Activated CD4-positive, alpha-beta T cell treated with anti-CD3 and anti-CD28 coated beads for 24 hours (primary cell): ENCODE measurements around the gene SH3BP5.

Experiments used
- DNase-seq, 2 donors: peaks; one replicate each; pipeline ENCODE4 v3.0.0-alpha.2; 2020; ENCODE audit warnings: low read depth in 2 of 2

SH3BP5 gene

DNA sequence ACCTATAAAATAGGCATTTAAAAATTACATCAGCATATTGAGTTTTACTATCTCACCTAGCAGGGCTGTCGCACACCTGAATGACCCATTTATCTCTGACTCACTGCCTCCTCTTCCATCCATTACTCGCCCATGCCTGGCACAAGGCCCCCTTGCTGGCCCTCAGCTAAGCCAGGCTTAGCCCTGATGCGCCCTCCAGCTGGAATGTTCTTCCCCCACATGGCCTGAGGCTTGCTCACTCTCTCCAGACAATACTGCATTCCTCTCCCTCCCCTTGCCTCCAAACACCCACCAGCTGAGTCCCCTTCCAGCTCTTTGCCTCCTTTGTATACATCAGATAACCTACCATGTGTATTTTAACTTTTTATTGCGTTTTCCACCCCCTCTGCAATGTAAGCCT, 7.2 kb downstream of the SH3BP5 start:
- DNase-seq = no peak

DNA sequence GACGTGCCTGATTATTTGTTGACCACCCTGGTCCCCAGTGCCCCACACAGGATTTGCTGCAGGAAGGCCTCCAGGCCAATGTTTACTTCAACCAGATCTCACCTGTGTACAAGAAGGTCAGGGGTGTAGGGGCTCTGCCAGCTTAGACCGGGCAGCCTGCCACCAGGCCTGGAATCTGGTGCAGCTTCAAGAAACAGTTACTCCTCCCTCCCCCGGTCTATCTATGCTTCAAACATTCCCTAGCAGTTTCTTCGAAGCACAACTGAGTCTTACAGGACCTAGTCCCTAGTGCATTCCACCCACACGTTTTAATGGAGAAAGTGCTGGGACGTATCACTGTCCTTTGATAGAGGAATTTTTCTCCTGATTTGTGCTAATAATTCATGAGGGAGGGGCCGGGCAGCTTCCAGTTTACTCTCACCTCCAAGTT, 8.0 kb downstream of the SH3BP5 start:
- DNase-seq = no peak

DNA sequence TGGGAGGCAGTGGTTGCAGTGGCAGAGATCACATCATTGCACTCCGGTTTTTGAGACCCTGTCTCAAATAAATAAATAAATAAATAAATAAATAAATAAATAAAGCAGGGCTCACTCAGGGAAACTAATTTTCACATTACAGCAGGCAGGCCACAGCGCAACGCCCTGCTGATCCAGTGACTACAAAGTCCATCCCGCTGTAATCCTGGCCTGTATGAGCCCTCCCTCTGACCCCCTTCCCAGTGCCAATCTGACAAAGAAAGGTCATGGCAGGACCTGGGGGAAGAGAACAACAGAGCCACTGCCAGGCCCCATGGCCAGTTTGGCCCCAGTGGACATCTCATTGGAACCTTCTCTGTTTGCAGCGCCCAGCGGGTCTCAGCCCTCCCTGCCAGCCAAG, 9.3 kb downstream of the SH3BP5 start:
- DNase-seq = no peak

DNA sequence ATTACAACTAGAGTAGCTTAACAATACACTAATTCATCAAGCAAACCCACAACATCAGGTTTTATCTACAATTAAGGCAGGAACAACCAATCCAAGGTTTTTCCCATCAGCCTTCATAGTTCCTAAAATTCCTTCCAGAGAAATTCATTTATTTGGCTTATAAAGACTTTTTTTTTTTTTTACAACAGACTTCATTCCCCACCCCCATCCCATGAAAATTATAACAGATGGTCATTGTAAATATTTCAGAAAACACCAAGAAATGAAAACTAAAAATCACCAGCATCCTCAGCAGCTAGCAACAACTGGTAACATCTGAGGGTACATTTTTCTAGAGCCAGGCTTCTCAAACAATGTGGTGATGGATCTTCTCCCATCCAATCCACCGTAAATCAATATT, 11.0 kb downstream of the SH3BP5 start:
- DNase-seq = no peak

DNA sequence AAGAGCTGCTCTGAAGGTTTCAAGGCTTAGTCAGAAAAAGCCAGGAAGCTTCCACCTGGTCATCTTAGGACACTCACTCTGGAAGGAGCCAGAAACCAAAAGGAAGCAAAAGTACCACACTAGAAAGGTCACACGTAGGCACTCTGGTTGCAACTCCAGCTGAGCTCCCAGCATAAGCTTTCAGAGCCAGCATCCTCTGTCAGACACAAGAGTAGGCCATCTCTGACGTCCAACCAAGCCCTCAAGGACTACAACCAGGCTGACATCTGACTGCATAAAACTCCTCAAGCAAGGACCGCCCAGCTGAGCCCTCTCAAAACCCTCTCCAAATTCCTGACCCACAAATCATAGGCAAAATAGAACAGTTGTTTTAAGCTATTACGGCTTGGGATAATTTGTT, 12.8 kb downstream of the SH3BP5 start:
- DNase-seq = no peak

DNA sequence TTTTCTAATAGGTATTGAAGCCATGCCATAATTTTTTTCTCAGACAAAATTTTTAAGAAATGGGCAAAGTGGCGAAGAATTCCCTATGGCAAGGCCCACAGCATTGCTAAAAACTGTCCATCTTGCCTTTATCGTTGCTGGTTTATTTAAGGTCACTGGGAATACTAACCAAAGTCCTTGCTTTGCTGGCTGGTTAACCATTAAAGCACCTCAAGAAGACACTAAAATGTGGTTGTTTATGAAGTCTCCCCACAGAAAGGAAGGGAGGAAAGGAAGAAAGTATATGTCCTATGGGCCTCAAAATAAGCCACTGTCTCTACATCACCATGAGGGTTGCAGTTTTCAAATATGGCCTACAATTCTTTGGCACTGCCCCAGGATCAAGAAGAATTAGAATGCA, 13.2 kb downstream of the SH3BP5 start:
- DNase-seq = no peak

DNA sequence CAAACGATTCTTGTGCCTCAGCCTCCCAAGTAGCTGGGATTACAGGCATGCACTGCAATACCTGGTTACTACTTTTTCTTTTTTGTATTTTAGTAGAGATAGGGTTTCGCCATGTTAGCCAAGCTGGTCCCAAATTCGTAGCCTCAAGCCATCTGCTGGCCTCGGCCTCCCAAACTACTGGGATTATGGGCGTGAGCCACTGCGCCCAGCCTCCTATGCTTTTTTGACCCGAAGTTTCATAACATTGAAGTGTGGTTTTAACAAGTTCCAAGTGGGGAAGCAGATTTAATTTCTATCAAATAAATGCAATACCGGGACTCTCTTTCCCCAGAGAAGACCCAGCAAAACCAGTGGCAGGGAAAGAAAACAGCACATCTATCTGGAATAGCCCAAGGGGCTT, 13.7 kb downstream of the SH3BP5 start:
- no peak for DNase-seq

DNA sequence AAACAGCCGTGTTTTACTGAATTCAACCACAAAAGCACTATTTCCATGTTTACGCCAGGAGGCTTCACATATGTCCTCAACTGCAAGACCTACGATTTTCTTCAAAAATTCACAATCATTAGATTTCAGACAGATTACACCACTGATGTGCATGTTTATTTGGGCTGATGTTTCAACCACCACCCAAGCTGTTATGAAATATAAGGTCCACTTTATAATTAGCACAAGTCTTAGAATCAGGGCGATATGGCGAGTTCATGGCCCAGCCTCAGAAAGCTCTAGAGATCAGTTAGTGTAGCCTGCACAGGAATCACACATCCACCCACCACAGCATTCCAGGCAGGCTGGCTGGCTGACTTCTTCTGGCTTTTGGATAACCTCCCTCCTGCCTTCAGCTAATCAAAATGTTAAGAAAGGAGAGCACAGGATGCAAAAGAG, 15.4 kb downstream of the SH3BP5 start:
- no peak for DNase-seq

DNA sequence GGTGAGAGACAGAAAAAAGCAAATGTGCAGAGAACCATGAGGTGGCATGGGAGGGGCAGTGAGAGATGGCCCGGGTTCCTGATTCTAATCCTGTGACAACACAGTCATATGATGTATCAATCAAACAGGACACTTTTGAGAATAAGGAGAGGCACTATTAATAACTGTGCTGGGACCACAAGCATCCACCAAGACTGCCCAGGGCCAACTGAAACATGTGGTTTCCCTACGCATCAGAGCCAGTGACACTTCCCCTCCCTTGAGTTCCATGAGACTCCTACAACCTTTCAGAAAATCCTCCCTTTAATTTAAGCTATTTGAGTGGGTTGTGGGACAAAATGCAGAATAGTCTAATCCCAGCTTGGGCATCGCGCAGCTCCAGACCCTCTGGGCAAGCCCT, 17.4 kb downstream of the SH3BP5 start:
- DNase-seq = no peak

DNA sequence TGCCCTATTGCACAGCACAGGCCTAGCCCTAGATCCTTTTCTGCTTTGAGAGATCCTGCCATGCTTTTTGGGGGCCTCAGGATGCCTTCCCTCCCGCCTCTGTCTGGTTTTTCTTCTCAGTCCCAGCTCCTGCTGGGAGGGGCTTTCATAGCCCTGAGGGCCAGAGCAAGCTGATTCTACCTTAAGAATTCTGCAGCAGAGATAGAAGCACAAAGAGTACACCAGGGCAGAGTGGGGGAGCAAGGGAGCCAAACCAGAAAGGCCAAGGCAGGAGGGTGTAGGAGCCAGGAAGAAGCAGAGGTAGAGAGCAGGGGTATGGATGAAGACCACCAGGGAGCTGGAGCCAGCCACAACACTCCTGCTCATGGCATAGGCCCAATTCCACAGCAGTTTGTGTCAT, 18.1 kb downstream of the SH3BP5 start:
- no peak for DNase-seq

DNA sequence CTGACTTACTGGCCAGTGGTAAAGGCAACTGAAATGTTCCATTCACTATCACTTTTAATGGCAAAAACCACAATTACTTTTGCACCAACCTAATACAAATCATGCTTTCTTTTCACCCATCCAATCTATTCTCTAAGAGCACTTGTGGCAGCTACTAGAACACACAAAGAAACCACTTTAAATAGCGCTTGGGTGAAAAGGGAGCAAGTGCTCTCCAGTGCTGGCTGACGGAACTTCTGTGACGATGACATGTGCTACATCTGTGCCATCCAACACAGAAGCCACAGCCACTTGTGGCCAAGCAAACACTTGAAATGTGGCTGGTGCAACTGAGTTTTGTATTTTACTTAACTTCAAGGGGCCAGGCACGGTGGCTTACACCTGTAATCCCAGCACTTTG, 18.9 kb downstream of the SH3BP5 start:
- no peak for DNase-seq

DNA sequence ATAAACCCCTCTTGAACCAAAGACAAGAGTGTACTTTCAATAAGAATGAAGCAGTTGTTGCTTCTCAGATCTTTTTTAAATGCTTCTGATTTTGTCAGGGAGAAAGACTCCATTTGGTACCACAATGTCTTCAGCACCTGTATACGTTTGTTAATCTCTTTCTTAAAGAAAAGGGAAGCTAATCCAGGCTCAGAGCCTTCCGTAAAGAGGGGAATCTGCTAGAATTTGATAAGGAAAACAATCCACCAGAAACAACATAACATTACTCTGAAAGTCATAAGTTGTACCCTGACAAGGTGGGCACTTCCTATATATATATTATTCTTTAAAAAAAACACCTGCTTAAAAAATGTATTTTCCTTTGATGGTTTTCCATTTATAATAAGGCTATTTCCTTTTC, 19.8 kb downstream of the SH3BP5 start:
- no peak for DNase-seq

DNA sequence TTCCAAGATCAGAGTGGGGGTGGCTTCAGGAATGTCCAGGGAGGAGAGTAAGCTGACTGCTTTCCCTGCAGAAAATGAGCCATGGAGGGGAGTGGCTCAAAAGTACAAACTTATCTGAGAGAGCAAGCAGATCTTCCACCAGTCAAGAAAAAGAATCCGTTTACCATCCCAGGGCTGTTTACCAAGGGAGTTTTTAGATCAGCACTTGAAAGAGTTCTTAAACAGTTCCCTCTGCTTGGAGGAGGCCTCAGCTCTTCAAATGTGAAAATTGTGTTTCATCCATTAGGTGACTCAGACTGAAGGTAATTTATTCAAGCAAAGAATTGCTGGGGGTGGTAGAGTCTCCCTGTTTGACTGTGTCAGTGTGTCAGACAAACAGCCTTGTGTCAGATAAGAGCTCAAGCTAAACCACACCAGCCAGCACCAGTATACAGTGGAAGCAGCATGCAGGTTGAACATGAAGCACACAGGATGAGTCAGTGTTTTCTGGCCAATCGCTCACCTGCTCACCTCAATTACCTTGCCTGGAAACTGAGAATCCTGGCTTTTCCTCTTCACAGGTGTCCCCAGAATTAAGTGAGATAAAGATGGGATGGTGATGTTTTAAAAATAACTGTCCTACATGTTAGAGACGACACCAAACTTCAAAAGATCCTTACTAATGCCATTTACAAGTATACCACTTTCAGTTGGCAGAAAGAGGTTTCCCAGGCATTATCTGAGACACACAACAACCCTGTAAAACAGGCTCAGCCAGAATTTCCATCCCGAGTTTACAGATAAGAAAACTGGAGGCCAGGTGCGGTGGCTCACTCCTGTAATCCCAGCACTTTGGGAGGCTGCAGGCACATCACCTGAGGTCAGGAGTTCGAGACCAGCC, 21.7 kb downstream of the SH3BP5 start:
- peak; percentile 54 to 56 for DNase-seq

DNA sequence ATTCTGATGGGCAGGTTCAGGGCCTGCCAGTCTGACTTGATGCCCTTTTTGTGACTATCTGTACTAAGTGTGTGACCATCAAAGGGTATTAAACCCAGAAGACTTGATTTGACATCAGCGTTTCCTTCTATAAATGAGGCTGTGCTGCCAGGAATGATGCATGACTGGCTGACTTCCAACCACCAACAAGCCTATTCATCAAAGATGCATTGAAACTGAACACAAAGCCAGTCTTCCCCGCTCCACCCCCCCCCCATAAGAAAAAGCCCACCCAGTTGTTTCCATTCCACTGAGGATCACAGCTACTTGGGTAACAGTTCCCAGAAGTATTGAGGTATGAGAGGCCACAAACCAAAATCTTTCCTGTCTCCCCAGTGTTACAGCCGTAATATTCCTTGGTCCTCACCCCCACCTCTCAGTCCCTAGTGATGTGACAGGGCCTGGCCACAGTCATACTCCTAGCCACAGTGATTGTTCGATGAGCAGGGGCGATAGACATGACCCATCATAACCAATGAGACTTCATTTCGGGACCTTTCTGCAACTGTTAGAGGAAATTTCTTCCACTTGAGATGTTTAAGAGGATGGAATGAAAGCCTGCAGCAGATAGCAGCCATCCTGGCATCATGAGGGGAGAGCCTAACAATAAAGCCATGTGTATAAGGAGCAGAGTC, 22.6 kb downstream of the SH3BP5 start:
- DNase-seq = no peak

DNA sequence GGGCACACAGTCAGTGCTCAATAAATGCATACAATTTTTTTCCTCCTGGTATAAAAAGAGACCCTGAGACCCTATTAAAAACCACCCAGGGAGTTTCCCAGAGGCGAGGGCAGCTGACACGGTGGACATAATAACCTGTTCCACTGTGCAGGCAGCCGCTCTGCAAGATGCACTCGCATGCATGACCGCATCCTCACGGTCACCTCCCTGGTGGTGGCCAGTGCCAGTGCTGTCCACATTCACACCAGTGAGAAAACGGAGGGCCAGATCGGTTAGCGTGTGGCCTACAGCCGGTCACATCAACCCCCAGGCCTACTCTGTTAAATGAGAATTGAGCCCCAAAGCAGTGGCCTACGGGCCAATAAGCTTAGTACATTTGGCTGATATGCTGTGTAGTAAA, 24.8 kb downstream of the SH3BP5 start:
- no peak for DNase-seq

DNA sequence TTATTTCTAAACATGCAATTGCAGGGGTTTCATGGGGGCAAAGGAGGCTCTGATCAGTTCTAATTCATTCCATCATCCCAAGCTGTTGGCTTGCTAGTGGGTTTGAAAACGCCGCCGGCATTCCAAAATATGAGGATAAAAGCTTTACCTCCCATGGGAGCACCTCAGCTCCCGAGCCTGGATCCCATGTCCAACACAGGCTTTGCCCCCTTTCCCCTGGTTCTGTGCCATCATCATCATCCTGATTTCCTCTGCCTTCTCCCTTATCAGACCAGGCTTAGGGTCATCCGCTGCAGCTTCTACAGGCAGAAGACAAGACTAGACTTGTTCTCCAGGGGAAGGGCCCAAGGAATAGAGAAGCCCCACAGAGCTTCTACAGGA, 25.4 kb downstream of the SH3BP5 start:
- no peak for DNase-seq

DNA sequence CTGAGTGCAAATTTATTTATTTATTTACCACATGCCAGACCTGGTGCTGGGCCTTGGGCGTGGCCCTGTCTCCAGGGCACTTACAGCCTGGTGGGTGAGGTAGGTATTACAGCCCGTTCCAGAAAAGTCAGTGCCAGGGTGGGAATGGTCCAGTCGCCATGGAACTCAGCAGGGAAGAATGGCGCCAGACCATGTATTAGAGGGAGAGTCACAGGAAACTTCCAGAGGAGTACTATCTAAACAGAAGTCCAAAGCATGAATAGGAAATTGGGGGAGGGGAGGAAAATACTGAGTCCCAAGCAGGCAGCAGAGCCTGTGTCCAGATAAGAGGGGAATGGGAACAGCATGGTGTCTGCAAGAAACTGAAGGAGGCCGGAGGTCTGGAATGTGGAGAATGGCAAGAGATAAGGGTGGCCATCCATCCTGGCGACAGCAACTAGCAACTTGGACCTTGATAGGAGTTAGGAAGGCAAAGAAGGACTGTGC, 27.0 kb downstream of the SH3BP5 start:
- no peak for DNase-seq

DNA sequence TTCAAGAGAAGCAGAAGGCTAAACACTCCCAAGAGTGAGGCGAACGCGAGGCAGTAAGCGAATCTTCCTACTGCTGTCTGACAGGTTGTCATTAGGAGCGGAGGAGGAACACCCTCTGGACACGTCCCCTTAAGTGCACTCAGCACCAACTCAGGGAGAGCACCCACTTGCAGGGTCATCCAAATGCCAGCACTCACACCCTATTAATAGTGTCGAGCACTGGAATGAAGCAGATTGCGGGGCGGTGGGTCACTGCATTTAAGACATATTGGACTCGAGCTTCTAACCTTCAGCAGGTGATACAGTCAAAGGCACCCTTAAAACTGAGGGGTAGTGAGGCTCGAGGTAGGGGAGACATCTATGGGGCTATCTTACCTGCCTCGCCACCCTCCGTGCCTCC, 28.7 kb downstream of the SH3BP5 start:
- no peak for DNase-seq

DNA sequence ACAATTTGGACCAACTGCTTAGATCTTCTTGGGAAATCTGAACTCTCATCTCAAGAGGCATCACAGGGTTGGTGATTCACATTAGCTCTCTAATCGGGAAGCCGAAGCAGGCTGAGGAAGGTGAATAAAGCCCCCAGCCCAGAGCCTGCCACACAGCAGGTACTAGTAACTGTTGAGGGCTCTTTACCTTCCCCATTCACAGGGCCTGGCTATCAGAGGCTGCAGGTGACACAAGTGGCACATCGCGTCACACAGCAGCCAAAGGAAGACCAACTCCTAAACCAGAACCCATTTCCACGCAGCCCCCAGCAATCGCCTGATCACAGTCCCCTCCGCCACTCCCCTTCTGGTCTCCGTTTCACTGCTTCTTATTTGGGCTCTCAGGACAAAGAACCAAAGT, 29.2 kb downstream of the SH3BP5 start:
- DNase-seq = no peak

DNA sequence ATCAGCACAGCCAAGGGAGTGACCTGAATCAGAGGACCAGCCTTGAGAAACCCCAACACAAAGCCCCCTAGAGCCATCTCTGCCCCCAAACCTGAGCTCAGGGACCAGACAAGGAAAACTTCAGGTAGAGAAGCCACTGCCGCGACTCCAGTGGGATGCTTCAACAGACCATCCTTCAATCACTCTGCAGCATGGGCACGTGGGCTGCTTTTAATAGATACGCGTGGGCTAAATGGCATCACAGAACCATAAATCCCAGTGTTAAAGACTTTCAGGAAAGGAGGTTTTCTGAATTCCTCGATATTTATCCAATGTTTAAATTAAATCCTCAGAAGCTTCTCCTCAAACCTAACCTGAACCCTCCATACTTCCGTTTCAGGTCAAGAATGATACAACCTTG, 30.6 kb downstream of the SH3BP5 start:
- no peak for DNase-seq

DNA sequence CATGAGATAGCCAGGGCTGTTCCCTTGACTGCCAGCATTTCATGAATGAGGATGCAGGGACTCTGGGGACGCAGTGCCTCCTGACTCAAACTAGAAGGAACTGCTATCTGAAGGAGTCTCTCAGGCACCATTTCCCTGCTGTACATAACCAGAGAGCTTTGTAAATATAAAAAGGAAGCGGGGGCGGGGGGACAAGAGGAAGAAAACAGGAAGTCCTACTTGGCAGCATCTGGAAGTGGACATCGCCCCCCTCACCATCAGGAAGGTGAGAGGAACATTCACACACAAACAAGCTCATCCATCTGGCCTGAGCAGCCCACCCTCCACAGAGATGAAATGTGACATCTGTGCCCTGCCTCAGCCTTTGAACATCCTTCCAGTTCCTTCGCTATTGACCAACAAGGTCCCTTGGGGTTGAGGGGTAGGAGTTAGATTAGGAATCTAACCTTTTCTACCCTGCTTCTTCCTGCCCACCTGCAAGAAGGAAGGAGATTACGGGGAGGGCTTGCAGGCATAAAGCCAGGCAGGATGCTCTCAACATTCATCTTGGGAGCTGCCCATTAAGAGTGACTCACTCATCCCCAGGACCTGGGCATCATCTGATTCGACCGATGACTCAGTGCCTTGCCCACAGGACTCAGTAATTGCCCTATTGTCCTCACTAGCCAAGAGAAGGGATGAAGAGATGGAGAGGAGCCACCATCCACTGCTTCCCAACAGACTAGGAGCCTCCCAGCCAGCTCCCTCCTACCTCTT, 31.9 kb downstream of the SH3BP5 start:
- DNase-seq = no peak

DNA sequence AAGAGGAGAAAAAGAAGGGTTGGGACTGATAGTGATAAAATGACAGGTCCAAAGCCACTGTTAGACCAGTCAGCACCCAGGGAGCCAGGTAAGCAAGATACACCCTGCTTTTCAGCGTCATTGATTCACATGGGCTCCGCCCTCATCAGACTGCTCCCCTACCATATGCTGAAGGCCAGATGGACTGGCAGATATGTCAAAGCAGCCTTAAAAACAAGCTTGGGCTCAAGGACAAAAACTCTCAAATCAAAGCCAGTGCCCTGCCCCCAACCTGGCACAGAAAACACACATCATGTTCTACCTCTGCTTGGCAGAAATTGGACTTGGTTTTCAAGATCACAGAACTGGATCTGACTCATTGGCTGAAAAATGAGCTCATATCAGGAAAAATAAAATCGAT, 33.4 kb downstream of the SH3BP5 start:
- DNase-seq = no peak

DNA sequence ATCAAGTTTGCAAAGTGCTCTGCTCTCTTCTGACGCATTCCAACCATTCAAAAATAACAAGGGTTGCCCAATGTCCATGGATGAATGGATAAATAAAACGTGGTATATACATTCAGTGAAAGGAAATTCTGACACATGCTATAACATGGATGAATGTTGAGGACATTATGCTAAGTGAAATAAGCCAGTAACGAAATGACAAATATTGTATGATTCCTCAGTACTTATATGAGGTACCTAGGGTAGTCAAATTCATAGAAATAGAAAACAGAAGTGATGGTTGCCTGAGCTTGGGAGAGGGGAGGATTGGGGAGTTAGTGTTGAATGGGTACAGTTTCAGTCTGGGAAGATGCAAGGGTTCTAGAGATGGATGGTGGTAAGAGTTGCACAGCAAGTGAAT, 33.9 kb downstream of the SH3BP5 start:
- DNase-seq = no peak
